ENCODE data around the gene CALML6.

GRCh38 chr1:1963570-1963969, 48.5 kb downstream of the CALML6 start:
- TF ChIP-seq CTCF (IDR thresholded peaks at IDR 0.05 in 4 of 5, conservative IDR thresholded peaks at IDR 0.05 in 1 of 5) (no peak), POLR2A (IDR thresholded peaks at IDR 0.05) (no peak)

Measured in gastrocnemius medialis (tissue), 4 donors.